SJCRH30 (cell line): ENCODE results near the gene KLC1. TPM values are rescaled to one million over a fixed set of nuclear protein-coding genes. Genes with fewer than 3 reads are reported as not detected.

ENCODE experiments used
- DNase-seq, 2 experiments: peaks; one replicate each; pipeline ENCODE4 v3.0.0-alpha.2; 2015 to 2020
- H3K27ac ChIP-seq: fragments of 250-450 bp; sonication (Bioruptor Pico); 2 replicates; pipeline ENCODE4 v1.5.1; 2020; ENCODE audit warnings: mild to moderate bottlenecking, moderate library complexity
- H3K27me3 ChIP-seq: fragments of 250-450 bp; sonication (Bioruptor Pico); 2 replicates; pipeline ENCODE4 v1.5.1; 2020; ENCODE audit warnings: mild to moderate bottlenecking, moderate library complexity
- H3K36me3 ChIP-seq: fragments of 250-450 bp; sonication (Bioruptor Pico); 2 replicates; pipeline ENCODE4 v1.5.1; 2020; ENCODE audit warnings: mild to moderate bottlenecking, moderate library complexity
- H3K4me1 ChIP-seq: fragments of 250-450 bp; sonication (Bioruptor Pico); 2 replicates; pipeline ENCODE4 v1.5.1; 2020; ENCODE audit warnings: mild to moderate bottlenecking, moderate library complexity
- H3K4me3 ChIP-seq: fragments of 250-450 bp; sonication (Bioruptor Pico); 2 replicates; pipeline ENCODE4 v1.5.1; 2020; ENCODE audit warnings: mild to moderate bottlenecking, moderate library complexity
- H3K9me3 ChIP-seq: fragments of 250-450 bp; sonication (Bioruptor Pico); replicated peaks from 2 replicates; pipeline ENCODE4 v1.5.1; 2020; ENCODE audit warnings: mild to moderate bottlenecking, moderate library complexity
- total RNA-seq: library from RNA; depleted of rRNA; stranded (reverse); fragments of >200 nt; shearing (Covaris generic); gene quantifications from 2 replicates; pipeline ENCODE4 v1.2.3, GENCODE V29; 2014

KLC1 gene
- total RNA-seq, 1 experiment from 2014 or later: 175 TPM

DNA sequence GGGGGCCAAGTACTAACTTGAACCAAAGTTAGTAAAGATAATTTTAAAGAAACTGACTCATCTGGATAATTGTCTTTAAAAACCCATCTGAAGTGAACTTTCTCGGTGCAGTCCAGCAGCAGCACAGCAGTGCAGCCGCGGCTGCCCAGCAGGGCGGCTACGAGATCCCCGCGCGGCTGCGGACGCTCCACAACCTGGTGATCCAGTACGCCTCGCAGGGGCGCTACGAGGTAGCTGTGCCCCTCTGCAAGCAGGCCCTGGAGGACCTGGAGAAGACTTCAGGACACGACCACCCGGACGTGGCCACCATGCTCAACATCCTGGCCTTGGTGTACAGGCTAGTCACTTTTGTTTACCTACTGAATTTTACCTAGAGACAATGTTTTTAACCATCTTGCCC, 33.6 kb downstream of the KLC1 start:
- Histone ChIP-seq H3K9me3 (no peaks in the 10 kb centered on the region), H3K36me3 (peaks cover 35% of the 10 kb centered on the region), H3K4me3 (no peak overlapping the region), H3K27me3 (no peaks in the 10 kb centered on the region), H3K4me1 (no peaks in the 10 kb centered on the region), H3K27ac (no peak overlapping the region)
- no peak for DNase-seq

DNA sequence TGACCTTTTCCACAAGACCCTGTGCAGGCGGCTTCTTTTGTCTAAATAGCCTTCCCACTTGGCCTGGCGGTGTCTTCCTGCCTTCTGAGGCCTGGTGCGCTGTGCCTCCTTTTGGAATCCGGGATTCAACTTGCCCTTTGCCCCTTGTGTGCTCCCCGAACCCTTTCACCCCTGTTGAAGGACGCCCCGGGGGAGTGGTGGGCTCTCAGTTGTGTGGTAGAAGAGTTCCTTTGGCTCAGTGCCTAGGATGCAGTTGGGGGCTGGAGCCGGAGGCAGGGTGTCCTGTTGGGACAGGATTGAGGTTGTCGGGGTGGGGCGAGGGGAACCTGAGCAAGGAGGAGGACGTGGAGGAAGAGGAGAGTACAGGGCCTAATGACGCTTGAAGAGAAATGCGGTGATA, 34.5 kb downstream of the KLC1 start:
- no peaks in the 10 kb centered on the region for H3K4me1 ChIP-seq
- no peaks in the 10 kb centered on the region for H3K27me3 ChIP-seq
- no peak overlapping the region for H3K4me3 ChIP-seq
- DNase-seq: no peak
- H3K36me3 ChIP-seq: peaks cover 37% of the 10 kb centered on the region
- no peak overlapping the region for H3K27ac ChIP-seq
- H3K9me3 ChIP-seq: no peaks in the 10 kb centered on the region

DNA sequence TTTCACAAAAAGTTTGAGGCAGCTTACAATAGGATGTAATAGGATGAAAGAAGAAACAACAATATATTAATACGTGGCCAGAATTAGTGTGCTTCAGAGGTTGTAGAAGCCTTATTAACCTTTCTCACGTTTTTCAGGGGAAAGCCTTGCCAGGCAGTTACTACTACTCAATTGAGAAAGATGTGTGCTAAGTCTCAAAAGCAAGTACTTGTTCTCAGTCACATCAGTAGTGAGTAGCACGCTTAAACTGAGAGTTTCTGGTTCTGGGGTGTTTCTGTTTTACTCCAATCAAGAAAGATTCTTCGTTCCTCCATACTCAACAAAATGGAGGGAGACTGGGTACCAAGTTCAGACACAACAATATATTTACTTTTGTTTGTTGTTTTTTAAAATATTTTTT, 38.7 kb downstream of the KLC1 start:
- Histone ChIP-seq H3K27ac (no peak overlapping the region), H3K27me3 (no peaks in the 10 kb centered on the region), H3K9me3 (no peaks in the 10 kb centered on the region), H3K36me3 (peaks cover 42% of the 10 kb centered on the region), H3K4me1 (no peaks in the 10 kb centered on the region), H3K4me3 (no peak overlapping the region)
- no peak for DNase-seq

DNA sequence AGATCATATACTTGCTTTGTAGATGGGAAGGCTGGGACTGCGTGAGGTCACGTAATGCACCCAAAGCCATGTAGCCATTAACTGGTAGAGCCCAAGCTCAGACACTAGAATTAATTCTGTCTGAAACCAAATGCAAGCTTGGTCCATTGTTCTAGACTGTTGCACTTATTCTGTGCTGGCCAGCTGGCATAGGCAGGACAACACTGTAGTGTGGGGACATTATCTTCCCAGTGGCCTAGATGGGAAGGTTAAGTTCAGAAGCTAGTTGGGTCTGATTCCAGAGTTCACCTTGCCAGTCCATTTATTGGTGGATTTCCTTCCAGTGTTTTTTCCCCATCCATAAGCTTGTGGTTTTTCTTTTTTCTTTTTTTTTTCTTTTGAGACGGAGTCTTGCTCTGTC, 39.1 kb downstream of the KLC1 start:
- Histone ChIP-seq H3K27ac (no peak overlapping the region), H3K36me3 (peaks cover 46% of the 10 kb centered on the region)
- DNase-seq: no peak

DNA sequence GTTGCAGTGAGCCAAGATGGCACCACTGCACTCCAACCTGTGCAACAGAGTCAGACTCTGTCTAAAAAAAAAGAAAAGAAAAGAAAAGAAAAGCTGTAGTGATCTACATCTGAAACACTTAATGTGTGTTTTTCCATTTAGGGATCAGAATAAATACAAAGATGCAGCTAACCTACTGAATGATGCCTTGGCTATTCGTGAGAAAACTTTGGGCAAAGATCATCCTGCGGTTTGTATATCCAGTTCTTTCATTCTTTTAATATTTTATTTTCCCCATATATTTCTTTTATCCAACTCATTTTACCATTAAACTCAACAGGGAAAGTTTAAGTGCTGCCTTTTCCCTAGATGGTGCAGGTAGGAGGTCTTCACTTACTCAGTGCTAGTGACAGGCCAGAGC, 40.4 kb downstream of the KLC1 start:
- Histone ChIP-seq H3K27ac (no peak overlapping the region), H3K4me3 (no peak overlapping the region), H3K27me3 (no peaks in the 10 kb centered on the region), H3K9me3 (no peaks in the 10 kb centered on the region), H3K36me3 (peaks cover 52% of the 10 kb centered on the region), H3K4me1 (no peaks in the 10 kb centered on the region)
- DNase-seq: no peak

More for the DNA sequence above, 39.1 kb downstream of the KLC1 start:
- Histone ChIP-seq H3K27me3 (no peaks in the 10 kb centered on the region), H3K4me3 (no peak overlapping the region), H3K4me1 (no peaks in the 10 kb centered on the region), H3K9me3 (no peaks in the 10 kb centered on the region)

DNA sequence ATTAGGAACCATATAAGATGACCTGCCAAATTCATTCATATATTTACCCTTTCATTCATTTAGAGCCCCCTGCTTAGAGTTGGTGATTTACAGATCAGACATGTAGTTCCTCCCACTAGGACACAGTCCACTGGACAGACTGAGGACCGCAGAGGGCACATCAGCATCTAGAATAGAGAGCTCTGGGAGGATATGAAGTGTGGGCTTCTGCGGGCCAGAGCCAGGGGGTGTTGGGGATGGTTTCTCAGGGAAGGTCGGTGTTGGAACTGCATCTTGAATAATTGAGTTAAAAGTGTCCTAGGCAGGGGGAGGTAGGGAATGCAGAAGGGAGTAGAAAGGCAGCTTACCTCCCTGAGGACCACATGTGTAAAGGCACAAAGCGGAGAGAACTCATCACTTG, 42.9 kb downstream of the KLC1 start:
- Histone ChIP-seq H3K36me3 (peaks cover 76% of the 10 kb centered on the region), H3K4me3 (no peak overlapping the region)
- DNase-seq: no peak

DNA sequence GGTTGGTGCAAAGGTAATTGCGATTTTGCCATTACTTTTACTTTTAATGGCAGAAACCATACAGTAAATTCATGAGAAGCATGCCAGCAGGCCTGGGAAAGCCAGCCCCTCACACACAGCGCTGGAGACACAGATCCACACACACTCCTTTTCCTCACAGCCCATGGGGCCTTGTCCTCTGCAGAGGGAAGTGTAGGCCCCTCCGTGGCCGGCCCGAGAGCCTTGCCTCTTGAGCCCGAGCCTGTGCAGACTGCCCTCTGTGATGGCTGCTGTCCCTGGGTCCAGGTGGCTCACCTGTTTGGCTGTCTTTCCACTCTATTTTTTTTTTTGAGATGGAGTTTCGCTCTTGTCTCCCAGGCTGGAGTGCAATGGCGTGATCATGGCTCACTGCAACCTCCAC, 46.9 kb downstream of the KLC1 start:
- H3K4me3 ChIP-seq: no peak overlapping the region
- no peaks in the 10 kb centered on the region for H3K27me3 ChIP-seq
- peaks cover 88% of the 10 kb centered on the region for H3K36me3 ChIP-seq
- no peak overlapping the region for H3K27ac ChIP-seq
- DNase-seq: no peak
- no peaks in the 10 kb centered on the region for H3K9me3 ChIP-seq
- no peaks in the 10 kb centered on the region for H3K4me1 ChIP-seq

More for the DNA sequence above, 42.9 kb downstream of the KLC1 start:
- H3K27ac ChIP-seq: no peak overlapping the region
- H3K9me3 ChIP-seq: no peaks in the 10 kb centered on the region
- H3K4me1 ChIP-seq: no peaks in the 10 kb centered on the region
- H3K27me3 ChIP-seq: no peaks in the 10 kb centered on the region

DNA sequence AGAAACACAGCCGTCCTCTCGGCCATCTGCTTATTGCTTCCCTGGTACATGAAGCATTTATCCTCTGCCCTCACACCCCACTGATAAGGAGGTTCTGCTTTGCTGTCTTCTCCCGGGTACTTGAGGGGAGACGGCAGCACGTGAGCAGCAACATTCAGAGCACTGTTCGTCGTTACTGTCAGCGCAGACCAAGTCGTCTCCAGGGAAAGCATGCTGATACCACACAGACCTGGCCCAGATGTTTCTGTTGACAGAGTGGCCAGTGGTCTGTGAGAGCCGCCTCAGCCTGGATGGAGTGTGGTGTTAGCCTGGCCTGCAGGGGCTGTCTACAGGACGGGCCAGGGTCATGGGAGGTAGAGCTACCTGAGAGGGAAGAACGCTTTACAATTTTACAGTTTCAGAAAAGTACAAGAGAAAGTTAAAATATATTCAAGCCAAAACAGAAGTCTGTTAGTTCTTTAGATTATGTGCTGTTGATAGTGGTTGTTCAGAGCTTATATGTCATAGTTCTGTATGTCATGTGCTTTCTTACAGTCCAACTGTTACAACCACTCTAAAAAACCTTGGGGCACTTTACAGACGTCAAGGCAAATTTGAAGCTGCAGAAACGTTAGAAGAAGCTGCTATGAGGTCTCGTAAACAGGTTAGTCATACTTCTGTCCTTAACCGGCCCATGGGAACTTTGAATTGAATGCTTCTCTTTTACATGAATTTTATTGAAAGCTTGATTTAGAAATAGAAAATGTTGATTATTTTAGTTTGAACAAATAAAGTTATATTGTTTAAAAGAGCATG, 48.1 kb downstream of the KLC1 start:
- no peaks in the 10 kb centered on the region for H3K9me3 ChIP-seq
- no peaks in the 10 kb centered on the region for H3K27me3 ChIP-seq
- peaks cover 84% of the 10 kb centered on the region for H3K36me3 ChIP-seq
- no peak for DNase-seq
- no peak overlapping the region for H3K4me3 ChIP-seq
- H3K27ac ChIP-seq: no peak overlapping the region
- no peaks in the 10 kb centered on the region for H3K4me1 ChIP-seq

DNA sequence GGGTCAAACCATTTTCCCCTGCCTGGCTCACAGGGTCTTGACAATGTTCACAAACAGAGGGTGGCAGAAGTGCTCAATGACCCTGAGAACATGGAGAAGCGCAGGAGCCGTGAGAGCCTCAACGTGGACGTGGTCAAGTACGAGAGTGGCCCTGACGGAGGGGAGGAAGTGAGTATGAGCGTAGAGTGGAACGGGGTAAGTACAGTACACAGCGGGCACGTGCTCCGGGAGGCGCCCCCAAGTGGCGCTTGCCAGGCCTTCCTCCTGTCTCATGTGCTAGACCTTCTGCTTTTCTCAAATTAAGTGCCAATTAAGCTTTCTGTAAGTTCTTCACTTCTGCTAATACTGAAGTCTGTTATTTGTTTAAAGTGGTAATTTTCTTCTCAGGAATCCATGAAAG, 50.3 kb downstream of the KLC1 start:
- Histone ChIP-seq H3K4me1 (no peaks in the 10 kb centered on the region), H3K27ac (no peak overlapping the region), H3K36me3 (peaks cover 76% of the 10 kb centered on the region), H3K27me3 (no peaks in the 10 kb centered on the region), H3K9me3 (no peaks in the 10 kb centered on the region), H3K4me3 (no peak overlapping the region)
- DNase-seq: peak in 1 of 2 experiments; percentile 46

DNA sequence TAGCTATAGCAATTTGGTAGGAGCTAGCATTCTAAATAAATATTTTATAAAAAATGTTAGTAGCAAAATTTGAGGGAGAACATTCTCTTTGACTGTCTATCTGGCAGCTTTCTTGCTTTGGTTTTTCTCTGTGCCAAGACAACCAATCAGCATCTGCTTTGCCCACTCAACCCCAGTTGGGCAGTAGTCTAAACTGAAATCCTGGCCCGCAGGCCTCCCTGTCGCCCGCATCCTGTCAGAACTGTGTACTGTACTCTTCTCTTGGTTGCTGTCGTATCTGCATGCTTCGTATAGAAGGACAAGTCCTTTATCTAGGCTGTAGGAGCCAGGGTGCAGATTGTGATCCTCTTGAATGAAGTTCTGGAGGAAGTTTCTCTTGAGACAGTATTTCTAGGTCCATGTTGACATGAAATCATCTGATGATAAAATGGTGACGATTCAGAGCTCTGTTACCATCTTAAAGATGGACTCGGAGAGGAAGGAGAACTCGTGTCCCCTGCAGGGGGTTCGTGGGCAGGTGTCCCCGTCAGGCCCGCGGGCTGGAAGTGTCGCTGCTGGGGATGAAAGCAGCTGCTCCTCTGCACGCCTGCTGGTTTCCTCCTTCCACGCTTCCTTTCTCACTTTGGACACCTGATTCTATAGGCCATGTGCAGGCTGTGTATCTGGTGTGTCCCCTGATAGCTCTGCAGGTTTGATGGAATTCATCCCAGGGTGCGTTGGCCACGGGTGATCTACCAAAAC, 51.6 kb downstream of the KLC1 start:
- no peaks in the 10 kb centered on the region for H3K9me3 ChIP-seq
- H3K4me3 ChIP-seq: no peak overlapping the region
- H3K36me3 ChIP-seq: peaks cover 63% of the 10 kb centered on the region
- no peaks in the 10 kb centered on the region for H3K4me1 ChIP-seq
- H3K27me3 ChIP-seq: no peaks in the 10 kb centered on the region
- no peak overlapping the region for H3K27ac ChIP-seq
- DNase-seq: no peak

DNA sequence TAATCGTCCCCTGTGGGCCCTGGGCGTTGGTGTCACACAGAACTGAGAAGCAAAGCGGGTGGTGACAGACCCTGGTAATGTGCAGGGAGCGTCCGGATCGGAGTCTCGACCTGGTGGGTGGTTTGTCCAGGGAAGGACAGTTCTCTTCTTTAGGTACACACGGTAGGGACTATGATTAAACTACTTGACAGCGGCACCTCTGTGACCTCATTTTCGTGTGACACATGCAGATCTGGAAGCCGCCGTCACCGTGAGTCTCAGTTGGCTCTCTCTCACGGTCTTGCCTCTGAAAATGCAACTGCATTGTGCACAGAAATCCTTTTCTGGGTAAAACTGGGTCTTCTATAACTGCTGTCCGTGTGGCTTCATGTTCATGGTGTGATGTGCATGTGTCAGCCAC, 54.1 kb downstream of the KLC1 start:
- Histone ChIP-seq H3K4me1 (no peaks in the 10 kb centered on the region), H3K27ac (no peak overlapping the region), H3K36me3 (peaks cover 50% of the 10 kb centered on the region), H3K9me3 (no peaks in the 10 kb centered on the region), H3K4me3 (no peak overlapping the region), H3K27me3 (no peaks in the 10 kb centered on the region)
- no peak for DNase-seq

DNA sequence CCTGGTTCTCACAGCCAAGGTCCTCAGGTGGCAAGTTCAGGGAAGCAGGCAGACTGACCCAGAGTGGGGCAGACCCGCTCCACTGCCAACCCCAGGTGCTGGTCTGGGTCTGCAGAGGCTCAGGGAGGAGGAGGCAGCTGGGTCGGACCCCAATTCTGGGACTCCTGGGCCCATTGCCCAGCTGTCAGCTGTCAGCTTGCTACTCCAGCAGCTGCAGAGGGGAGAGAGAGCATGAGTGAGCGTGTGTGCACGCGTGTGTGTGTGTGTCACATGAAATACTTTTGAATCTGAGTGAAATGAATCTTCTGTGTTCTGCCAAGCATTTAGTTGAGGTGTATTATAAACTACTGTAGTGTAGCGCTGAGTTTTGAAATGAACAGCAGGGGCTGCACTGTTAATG, 55.5 kb downstream of the KLC1 start:
- Histone ChIP-seq H3K36me3 (peaks cover 42% of the 10 kb centered on the region), H3K4me3 (no peak overlapping the region), H3K27ac (no peak overlapping the region), H3K27me3 (no peaks in the 10 kb centered on the region), H3K4me1 (no peaks in the 10 kb centered on the region), H3K9me3 (no peaks in the 10 kb centered on the region)
- DNase-seq: no peak

DNA sequence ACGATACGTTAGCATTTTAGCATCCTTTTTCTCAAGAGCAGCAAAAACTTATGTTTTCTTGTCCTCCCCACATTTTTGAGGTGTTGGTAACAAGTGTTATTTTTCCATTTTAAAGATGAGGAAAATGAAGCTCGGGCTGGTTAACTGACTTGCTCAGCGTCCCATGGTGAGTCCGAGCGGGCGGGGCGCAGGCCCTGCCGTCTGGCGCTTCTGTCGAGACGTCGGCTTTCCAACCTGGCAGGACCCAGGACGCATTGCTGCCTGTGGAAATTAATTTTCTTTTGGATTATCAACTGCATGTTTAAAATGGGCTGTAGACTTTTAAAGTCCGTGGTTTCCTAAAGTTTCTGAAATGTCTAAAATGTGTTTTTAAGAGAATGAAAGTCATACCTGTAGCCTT, 55.9 kb downstream of the KLC1 start:
- Histone ChIP-seq H3K27me3 (no peaks in the 10 kb centered on the region), H3K36me3 (peaks cover 38% of the 10 kb centered on the region), H3K4me1 (no peaks in the 10 kb centered on the region), H3K9me3 (no peaks in the 10 kb centered on the region), H3K27ac (no peak overlapping the region), H3K4me3 (no peak overlapping the region)
- no peak for DNase-seq

DNA sequence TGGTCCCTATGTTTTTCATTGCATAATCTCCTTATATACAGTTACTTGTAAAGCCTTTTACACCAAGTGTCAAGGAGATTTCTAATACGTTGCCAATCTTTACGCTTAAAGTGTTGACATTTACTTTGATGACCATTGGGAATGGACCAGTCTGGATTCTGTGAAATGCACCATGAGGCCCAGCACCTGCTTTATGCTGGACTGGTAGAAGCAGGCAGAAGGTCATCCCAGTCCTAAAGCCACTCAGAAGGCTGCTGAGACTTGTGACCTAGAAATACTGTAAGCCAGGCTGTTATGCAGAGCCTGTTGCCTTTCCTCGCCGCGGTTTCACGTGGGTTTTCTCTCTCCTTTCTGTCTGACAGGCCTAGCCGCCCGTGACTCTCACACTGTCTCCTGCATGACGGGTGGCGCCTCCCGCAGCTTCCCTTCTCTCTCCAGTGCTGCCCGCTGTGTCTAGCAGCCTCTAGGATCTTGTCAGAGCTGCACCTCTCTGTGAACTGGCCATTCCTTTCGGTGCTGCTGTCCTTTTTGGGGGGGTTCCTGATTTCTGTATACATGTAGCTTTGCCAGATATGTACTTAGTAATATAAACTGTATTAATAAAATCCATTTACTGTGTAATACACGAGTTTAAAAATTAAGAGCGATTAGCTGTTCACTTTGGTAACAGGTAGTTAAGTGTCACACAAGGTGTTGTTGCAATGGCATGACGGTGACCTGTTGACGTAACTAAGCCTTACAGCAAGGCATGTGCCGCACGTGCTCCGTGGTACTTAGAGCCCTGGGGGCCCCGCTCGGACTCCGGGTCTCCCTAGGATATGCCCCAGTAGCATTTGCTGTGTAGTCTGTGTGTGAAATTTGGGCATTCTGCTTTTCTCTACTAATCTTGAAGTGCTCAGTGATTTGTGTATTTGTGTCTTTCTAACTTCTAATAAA, 56.5 kb downstream of the KLC1 start:
- Histone ChIP-seq H3K27ac (no peak overlapping the region), H3K27me3 (no peaks in the 10 kb centered on the region), H3K36me3 (peaks cover 31% of the 10 kb centered on the region), H3K4me1 (no peaks in the 10 kb centered on the region), H3K4me3 (no peak overlapping the region), H3K9me3 (no peaks in the 10 kb centered on the region)
- no peak for DNase-seq
